NCI-H1417 (cell line): ENCODE measurements around the gene ATG4A.
A peak's percentile ranks its signal among the peaks of the same experiment; 100 is the strongest.

Source experiments
- DNase-seq, 3 experiments: peaks; one replicate each; lab custom pipeline; 2025; lab: John Stamatoyannopoulos, UW

The ATG4A gene

DNA sequence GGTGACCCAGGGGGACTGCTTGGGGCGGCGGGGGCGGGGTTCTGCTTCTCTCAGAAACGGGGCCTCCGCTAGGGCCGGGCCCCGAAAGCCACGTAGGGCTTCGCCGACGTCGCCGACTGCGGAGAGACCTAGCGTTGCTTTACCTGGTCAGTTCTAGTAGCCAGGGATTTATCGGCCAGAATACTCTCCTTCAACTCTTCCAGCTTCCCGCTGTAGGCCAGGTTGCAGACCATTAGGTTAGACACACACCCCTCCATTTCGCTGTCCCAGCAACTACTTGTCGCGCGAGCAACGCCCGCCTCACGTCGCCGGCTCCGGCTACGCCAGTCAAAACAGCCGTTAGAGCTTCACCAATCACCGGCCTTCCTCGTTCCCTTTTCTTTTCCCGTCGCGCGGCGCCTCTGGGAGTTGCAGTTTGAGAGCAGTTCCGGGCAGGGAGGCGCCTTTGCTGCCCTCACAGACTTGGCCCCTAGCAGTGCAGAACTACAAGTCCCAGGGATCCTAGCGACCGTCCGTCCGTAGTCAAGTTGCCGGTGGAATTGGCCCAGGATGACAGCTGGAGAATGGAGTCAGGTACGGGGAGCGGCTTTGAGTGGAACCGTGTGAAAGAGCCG is at the start of gene ATG4A, which contains the start of gene PSMD10:
Gene ATG4A, plus strand, starts transcription at position 515 of the 614 bp plus-strand sequence. Its CDS starts 49 bp downstream, at position 564.
Gene PSMD10, minus strand, starts transcription at position 279 of the 614 bp plus-strand sequence. Its CDS starts 22 bp downstream, at position 257.
- DNase-seq = peak; percentile 93 to 97 (median 97)

DNA sequence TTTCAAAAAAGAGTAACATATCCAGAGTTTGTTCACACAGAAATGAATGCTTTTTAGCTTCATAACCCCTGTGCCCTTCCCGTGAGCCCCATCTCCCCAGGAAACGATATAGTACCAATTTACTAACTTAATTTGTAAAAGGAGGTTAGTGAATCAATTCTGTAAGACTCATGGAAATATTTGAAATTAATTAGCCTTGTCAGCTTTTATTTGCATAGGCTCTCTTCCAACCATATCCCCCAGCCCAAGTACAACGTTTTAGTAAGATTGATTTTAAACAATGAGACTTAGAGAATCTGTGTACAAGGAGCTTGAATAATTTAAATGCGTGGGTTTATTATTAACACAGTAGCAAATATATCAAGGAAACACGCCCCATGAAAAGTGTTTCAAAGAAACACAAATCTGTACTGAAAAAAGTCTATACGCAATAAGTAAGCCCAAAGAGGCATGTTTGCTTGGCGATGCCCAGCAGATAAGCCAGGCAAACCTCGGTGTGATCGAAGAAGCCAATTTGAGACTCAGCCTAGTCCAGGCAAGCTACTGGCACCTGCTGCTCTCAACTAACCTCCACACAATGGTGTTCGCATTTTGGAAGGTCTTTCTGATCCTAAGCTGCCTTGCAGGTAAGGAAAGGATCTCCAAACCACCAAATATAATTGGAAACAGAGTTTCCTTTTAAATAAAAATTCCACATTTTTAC is 46.9 kb upstream of the ATG4A start, which contains the start of gene VSIG1:
Gene VSIG1, plus strand, starts transcription at position 512 of the 703 bp plus-strand sequence. Its CDS starts 66 bp downstream, at position 578.
- DNase-seq = no peak

- DNase-seq = peak in 1 of 3 experiments; percentile 9
Observed at GRCh38 chrX:108049649-108050048, 41.9 kb upstream of the ATG4A start.

GRCh38 chrX:108053218-108053617 is 38.4 kb upstream of the ATG4A start:
- DNase-seq = no peak

GRCh38 chrX:108055546-108055945 is 36.0 kb upstream of the ATG4A start:
- no peak for DNase-seq

DNA sequence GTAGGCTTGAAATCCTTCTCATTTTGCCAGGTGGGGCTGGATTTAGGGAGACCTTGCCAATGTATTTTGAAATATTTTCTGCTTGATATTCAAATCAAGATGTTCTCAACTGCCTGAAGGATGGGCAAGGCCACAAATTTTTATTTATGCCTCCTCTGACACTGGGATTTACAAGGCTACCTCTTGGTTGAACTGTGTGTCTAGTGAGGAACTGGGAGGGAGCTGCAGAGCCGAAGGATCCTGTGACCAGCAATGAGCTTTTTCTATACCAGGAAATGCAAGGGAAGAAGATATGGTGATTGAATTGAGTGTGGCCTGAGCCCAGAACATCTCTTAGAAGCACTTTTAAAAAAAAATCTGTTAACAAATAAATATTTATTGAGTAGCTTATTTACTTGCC is 31.8 kb upstream of the ATG4A start:
- no peak for DNase-seq

DNA sequence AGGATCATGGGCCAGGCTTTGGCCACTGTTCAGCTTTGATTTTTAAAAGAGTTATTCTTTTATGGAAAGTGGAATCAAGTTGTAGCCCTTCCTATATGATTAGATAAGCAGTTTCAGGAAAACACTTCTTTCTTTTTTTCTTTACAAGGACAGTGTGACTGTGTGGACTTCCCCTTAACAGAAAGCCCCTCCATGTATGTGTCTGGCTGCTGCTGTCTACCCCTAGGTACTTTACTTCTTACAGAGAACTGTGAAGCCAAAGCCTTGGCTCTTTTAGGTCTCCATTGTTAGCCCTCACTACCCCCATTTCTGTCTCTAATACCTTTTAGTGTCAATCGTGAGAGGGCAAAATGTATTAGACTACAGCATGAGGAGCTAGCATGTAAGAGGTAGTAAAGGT is 27.6 kb upstream of the ATG4A start:
- DNase-seq = no peak

DNA sequence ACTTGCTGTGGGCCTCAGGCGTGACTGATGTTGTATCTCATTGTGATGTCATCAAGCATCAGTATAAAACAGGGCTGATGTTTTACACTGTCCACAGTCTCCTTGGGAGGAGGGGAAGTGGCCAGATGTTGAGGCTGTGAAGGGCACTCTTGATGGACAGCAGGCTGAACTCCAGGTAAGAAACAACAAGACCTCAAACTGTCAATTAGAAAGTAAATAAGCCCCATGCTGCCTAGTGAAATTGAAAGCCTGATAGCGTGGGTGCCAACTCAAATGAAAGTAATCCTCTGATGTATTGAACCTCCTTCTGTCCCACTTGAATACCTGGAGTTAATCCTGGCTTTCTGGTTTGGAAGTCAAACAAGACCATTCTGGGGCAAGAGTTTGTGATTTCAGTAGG is 27.0 kb upstream of the ATG4A start:
- DNase-seq = no peak

DNA sequence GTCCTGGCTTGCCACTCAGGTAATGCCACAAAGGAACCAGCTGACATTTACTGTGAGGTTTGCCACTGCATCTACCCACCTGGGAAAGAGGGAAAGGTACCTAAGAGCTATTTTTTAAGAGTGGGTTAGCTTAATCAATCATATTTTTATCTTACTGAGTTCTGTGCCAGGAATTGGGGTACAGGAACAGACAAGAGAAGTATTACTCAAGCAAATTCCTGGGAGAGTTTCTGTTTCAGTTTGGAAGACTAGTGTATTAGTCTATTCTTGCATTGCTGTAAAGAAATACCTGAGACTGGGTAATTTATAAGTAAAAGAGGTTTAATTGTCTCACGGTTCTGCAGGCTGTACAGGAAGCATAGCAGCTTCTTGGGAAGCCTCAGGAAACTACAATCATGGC is 23.5 kb upstream of the ATG4A start:
- no peak for DNase-seq

GRCh38 chrX:108070891-108071290 is 20.7 kb upstream of the ATG4A start:
- DNase-seq = no peak

DNA sequence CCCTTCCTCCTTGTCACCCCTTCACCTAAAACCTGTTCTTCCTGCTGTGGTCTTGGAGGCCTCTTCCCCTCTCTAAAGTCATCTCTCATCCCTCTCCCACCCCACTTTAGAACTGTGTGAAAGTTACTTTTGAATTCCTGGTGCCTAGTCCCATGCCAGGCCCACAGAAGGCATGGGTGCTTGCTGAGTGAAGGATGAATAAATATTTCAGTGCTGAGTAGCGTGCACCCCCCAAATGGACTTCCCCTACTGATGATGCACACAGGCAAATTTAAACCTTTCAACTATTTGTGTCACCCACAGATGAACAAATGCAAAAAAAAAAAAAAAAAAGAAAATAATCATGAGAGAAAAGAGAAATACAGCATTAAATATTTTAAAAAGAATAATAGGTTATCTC is 20.0 kb upstream of the ATG4A start:
- no peak for DNase-seq

DNA sequence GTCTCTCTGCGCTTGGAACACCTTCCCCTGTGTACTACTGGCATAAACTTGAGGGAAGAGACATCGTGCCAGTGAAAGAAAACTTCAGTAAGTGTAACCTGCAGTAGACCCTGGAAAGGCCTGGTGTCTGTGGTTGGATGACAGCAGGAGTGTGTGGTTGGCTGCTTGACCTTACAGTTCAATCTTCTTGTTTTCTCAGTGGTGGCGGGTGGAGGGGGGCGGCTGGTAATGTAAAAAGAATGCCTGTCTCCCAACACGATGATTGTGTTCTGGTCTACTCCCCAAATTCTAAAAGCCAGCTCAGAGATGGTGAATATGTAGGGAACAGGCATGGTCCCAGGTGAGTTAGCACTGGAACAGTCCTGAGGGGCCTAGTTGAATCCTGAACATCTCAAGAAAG is 18.8 kb upstream of the ATG4A start:
- no peak for DNase-seq

- no peak for DNase-seq
Observed at GRCh38 chrX:108081110-108081509, 10.5 kb upstream of the ATG4A start.

GRCh38 chrX:108087792-108088191 is 3.8 kb upstream of the ATG4A start:
- DNase-seq = no peak

- DNase-seq = no peak
Observed at GRCh38 chrX:108088511-108088910, 3.1 kb upstream of the ATG4A start.

- DNase-seq = peak in 1 of 3 experiments; percentile 66
Observed at GRCh38 chrX:108090491-108091263, 901 bp upstream of the ATG4A start.

GRCh38 chrX:108091878-108092291 is 307 bp downstream of the ATG4A start:
- DNase-seq = peak in 1 of 3 experiments; percentile 40

DNA sequence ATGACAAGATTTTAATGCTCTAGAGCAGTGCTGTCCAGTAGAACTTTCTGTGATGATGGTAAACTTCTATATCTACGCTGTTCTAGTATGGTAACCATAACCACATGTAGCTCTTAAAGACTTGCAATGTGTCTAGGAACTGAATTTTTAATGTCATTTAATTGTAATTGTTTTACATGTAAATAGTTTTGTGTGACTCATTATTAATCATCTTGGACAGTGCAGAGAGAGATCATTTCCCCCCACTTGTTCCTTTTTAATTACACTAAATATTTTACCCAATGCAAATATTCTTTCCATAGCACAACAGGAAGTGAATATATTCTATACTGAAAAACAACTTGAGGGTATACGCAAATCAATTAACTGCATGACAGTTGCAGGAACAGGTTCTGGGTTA is 5.8 kb downstream of the ATG4A start:
- DNase-seq = no peak

DNA sequence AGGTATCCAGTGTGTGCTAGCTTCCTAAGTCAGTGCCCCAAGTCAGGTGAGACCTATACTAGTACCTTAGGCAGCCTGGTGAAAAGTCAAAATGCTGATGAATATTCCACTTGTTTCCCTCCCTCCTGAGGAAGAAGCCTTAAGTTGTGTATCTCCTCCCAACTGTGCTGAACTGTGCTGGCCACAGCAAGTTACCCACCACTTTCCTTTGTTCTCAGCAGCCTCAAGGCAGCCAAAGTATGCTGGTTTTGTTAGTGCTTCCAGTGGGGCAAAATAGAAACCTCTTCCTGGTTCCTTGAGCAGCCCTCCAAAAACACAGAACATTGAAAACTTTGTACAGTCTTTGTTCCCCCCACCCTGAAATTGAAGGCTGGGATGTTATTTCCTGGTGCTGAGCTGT is 13.9 kb downstream of the ATG4A start:
- DNase-seq = no peak

GRCh38 chrX:108114541-108114940 is 23.0 kb downstream of the ATG4A start:
- DNase-seq = no peak

- DNase-seq = no peak
Observed at GRCh38 chrX:108117988-108118387, 26.4 kb downstream of the ATG4A start.

DNA sequence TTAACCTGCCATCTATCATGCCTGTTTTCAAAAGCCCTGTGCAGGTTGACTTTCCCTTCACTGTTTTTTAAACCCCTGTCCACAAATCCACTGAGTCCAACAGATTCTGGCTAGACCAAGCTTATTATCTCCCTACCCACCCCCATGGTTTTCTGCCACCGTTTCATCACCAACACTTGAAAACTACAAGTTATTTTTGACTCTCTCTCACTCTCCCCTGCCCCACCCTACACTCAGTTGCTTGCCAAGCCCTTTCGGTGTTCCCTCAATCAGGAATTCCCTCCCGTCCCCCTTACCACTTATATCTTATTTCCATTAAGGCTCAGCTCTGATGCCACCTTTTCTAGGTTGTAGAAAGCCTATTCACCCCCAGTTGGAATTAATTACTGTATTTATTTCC is 29.7 kb downstream of the ATG4A start:
- no peak for DNase-seq

GRCh38 chrX:108122748-108123147 is 31.2 kb downstream of the ATG4A start:
- no peak for DNase-seq
